Trophoblast cell (in vitro differentiated cells and primary cell): ENCODE results near the gene JAZF1.

Experiments
- DNase-seq, 2 donors: peaks; one replicate each; pipeline ENCODE4 v3.0.0-alpha.2; 2016
- H2AFZ ChIP-seq: 2 replicates; pipeline ENCODE4 v1.6.1; 2013; ENCODE audit warnings: low read length, moderate library complexity, mild to moderate bottlenecking; ENCODE audit not compliant: insufficient read depth, poor library complexity
- H2AK5ac ChIP-seq: 2 replicates; pipeline ENCODE4 v1.6.1; 2013; ENCODE audit warnings: mild to moderate bottlenecking, low read length
- H2BK120ac ChIP-seq: 2 replicates; pipeline ENCODE4 v1.6.1; 2013; ENCODE audit warnings: low read length, mild to moderate bottlenecking, moderate library complexity; ENCODE audit not compliant: insufficient read depth, poor library complexity
- H2BK12ac ChIP-seq: 2 replicates; pipeline ENCODE4 v1.6.1; 2013; ENCODE audit warnings: mild to moderate bottlenecking, low read length, moderate library complexity
- H2BK5ac ChIP-seq: 2 replicates; pipeline ENCODE4 v1.6.1; 2013; ENCODE audit warnings: low read length, low read depth, moderate library complexity, mild to moderate bottlenecking; ENCODE audit not compliant: poor library complexity
- H3K14ac ChIP-seq: 2 replicates; pipeline ENCODE4 v1.6.1; 2013; ENCODE audit warnings: mild to moderate bottlenecking, low read length
- H3K18ac ChIP-seq: 2 replicates; pipeline ENCODE4 v1.6.1; 2013; ENCODE audit warnings: mild to moderate bottlenecking, low read length
- H3K23ac ChIP-seq: 2 replicates; pipeline ENCODE4 v1.6.1; 2013; ENCODE audit warnings: low read length
- H3K27ac ChIP-seq: 2 replicates; pipeline ENCODE4 v1.5.1; 2013; ENCODE audit warnings: low read depth, mild to moderate bottlenecking, inconsistent platforms, low read length, moderate library complexity
- H3K27me3 ChIP-seq: 2 replicates; pipeline ENCODE4 v1.6.1; 2013; ENCODE audit warnings: inconsistent platforms, mild to moderate bottlenecking, low read length, moderate library complexity; ENCODE audit not compliant: insufficient read depth
- H3K36me3 ChIP-seq, 2 experiments: 1 replicate in 1 of 2; 2 replicates in 1 of 2; pipeline ENCODE4 v1.6.1; 2013; ENCODE audit warnings: low read length in 2 of 2, mild to moderate bottlenecking in 2 of 2, moderate library complexity in 1 of 2; ENCODE audit not compliant: insufficient read depth in 2 of 2, control insufficient read depth in 1 of 2
- H3K4ac ChIP-seq: 2 replicates; pipeline ENCODE4 v1.6.1; 2013; ENCODE audit warnings: low read depth, mild to moderate bottlenecking, low read length, moderate library complexity
- H3K4me1 ChIP-seq, 2 experiments: 1 replicate in 1 of 2; 2 replicates in 1 of 2; pipeline ENCODE4 v1.6.1; 2013; ENCODE audit warnings: low read length in 2 of 2, mild to moderate bottlenecking in 2 of 2, moderate library complexity in 1 of 2; ENCODE audit not compliant: insufficient read depth in 2 of 2, control insufficient read depth in 1 of 2
- H3K4me2 ChIP-seq: 2 replicates; pipeline ENCODE4 v1.6.1; 2013; ENCODE audit warnings: inconsistent platforms, mild to moderate bottlenecking, low read length, moderate library complexity
- H3K4me3 ChIP-seq: 2 replicates; pipeline ENCODE4 v1.5.1; 2013; ENCODE audit warnings: mild to moderate bottlenecking, low read depth, low read length, inconsistent platforms
- H3K79me1 ChIP-seq: one replicate; pipeline ENCODE4 v1.6.1; 2013; ENCODE audit warnings: low read length
- H3K79me2 ChIP-seq: 2 replicates; pipeline ENCODE4 v1.6.1; 2013; ENCODE audit warnings: low read length, mild to moderate bottlenecking; ENCODE audit not compliant: control insufficient read depth, insufficient read depth, poor library complexity
- H3K9ac ChIP-seq: 2 replicates; pipeline ENCODE4 v1.6.1; 2013; ENCODE audit warnings: mild to moderate bottlenecking, low read length
- H3K9me3 ChIP-seq: 2 replicates; pipeline ENCODE4 v1.6.1; 2013; ENCODE audit warnings: low read depth, mild to moderate bottlenecking, control low read depth, inconsistent platforms, low read length; ENCODE audit not compliant: insufficient read depth
- H4K12ac ChIP-seq: 2 replicates; pipeline ENCODE4 v1.6.1; 2013; ENCODE audit warnings: low read depth, mild to moderate bottlenecking, low read length, moderate library complexity
- H4K8ac ChIP-seq: 2 replicates; pipeline ENCODE4 v1.6.1; 2013; ENCODE audit warnings: low read depth, mild to moderate bottlenecking, low read length, moderate library complexity
- H4K91ac ChIP-seq: one replicate; pipeline ENCODE4 v1.6.1; 2013; ENCODE audit warnings: low read depth, mild to moderate bottlenecking, low read length, moderate library complexity
- WGBS: extraction: QIAGEN DNeasy Blood & Tissue Kit; methylation state at CpG from one replicate; pipeline ENCODE4 v1.1.7; 2013; ENCODE audit warnings: missing lambda C conversion rate; ENCODE audit not compliant: insufficient read length, insufficient coverage; ENCODE audit errors: extremely low coverage; 5-methylcytosine and 5-hydroxymethylcytosine counted together

Gene JAZF1

GRCh38 chr7:28096713-28097112, 83.9 kb downstream of the JAZF1 start:
- Histone ChIP-seq H2BK5ac (no peak overlapping the region), H3K4ac (no peak overlapping the region), H3K18ac (no peak overlapping the region), H3K9me3 (no peaks in the 10 kb centered on the region), H3K4me1 (no peaks in the 10 kb centered on the region), H3K79me2 (no peaks in the 10 kb centered on the region), H3K27ac (no peak overlapping the region), H2BK12ac (no peak overlapping the region), H4K12ac (no peak overlapping the region), H4K8ac (no peak overlapping the region), H3K79me1 (no peaks in the 10 kb centered on the region), H4K91ac (no peak overlapping the region), H3K4me2 (no peak overlapping the region), H3K23ac (no peak overlapping the region), H3K4me3 (no peak overlapping the region), H2AFZ (no peak overlapping the region), H2BK120ac (no peak overlapping the region), H3K36me3 (no peaks in the 10 kb centered on the region), H3K27me3 (no peaks in the 10 kb centered on the region), H3K14ac (no peak overlapping the region), H3K9ac (no peak overlapping the region), H2AK5ac (no peak overlapping the region)
- no CpG with 5 or more reads among the region's 3 CpGs for WGBS
- peak; percentile 23 to 82 for DNase-seq

- no peak overlapping the region for H3K14ac ChIP-seq
- no CpG with 5 or more reads among the region's 4 CpGs for WGBS
- no peak overlapping the region for H2AFZ ChIP-seq
- no peak overlapping the region for H3K4ac ChIP-seq
- no peak overlapping the region for H2BK12ac ChIP-seq
- no peak overlapping the region for H3K4me3 ChIP-seq
- no peak overlapping the region for H3K9ac ChIP-seq
- H3K18ac ChIP-seq, result no peak overlapping the region
- no peak overlapping the region for H3K27ac ChIP-seq
- DNase-seq, result no peak
- H3K79me2 ChIP-seq, result no peaks in the 10 kb centered on the region
- H4K8ac ChIP-seq, result no peak overlapping the region
- no peak overlapping the region for H2BK5ac ChIP-seq
- H2BK120ac ChIP-seq, result no peak overlapping the region
- H3K79me1 ChIP-seq, result no peaks in the 10 kb centered on the region
- H2AK5ac ChIP-seq, result no peak overlapping the region
- H4K91ac ChIP-seq, result no peak overlapping the region
- no peaks in the 10 kb centered on the region for H3K4me1 ChIP-seq
- H4K12ac ChIP-seq, result no peak overlapping the region
- no peaks in the 10 kb centered on the region for H3K27me3 ChIP-seq
- no peak overlapping the region for H3K23ac ChIP-seq
- H3K4me2 ChIP-seq, result no peak overlapping the region
- H3K36me3 ChIP-seq, result no peaks in the 10 kb centered on the region
- H3K9me3 ChIP-seq, result no peaks in the 10 kb centered on the region
These were observed 85.4 kb downstream of the JAZF1 start for GRCh38 chr7:28095231-28095630.

GRCh38 chr7:28093623-28094232, 86.9 kb downstream of the JAZF1 start:
- Histone ChIP-seq H2AFZ (no peak overlapping the region), H2AK5ac (no peak overlapping the region), H3K4me2 (no peak overlapping the region), H3K4me3 (no peak overlapping the region), H4K91ac (no peak overlapping the region), H2BK120ac (no peak overlapping the region), H3K27me3 (no peaks in the 10 kb centered on the region), H3K27ac (no peak overlapping the region), H3K79me1 (no peaks in the 10 kb centered on the region), H3K79me2 (no peaks in the 10 kb centered on the region), H4K12ac (no peak overlapping the region), H3K9ac (no peak overlapping the region), H3K18ac (no peak overlapping the region), H3K4me1 (no peaks in the 10 kb centered on the region), H3K14ac (no peak overlapping the region), H3K4ac (no peak overlapping the region), H2BK12ac (no peak overlapping the region), H3K23ac (no peak overlapping the region), H4K8ac (no peak overlapping the region), H2BK5ac (no peak overlapping the region), H3K36me3 (no peaks in the 10 kb centered on the region), H3K9me3 (no peaks in the 10 kb centered on the region)
- DNase-seq, result peak; percentile 62 to 83
- WGBS, result no CpG with 5 or more reads among the region's 9 CpGs

GRCh38 chr7:28091190-28091589, 89.4 kb downstream of the JAZF1 start:
- WGBS, result no CpG with 5 or more reads among the region's 1 CpG

More at GRCh38 chr7:28091190-28091589, 89.4 kb downstream of the JAZF1 start:
- H3K18ac ChIP-seq, result no peak overlapping the region
- no peak overlapping the region for H4K8ac ChIP-seq
- no peak overlapping the region for H3K14ac ChIP-seq
- no peak overlapping the region for H3K23ac ChIP-seq
- no peaks in the 10 kb centered on the region for H3K79me2 ChIP-seq
- no peak overlapping the region for H4K91ac ChIP-seq
- no peak overlapping the region for H3K9ac ChIP-seq
- H3K27ac ChIP-seq, result no peak overlapping the region
- no peak overlapping the region for H4K12ac ChIP-seq
- H3K9me3 ChIP-seq, result no peaks in the 10 kb centered on the region
- H3K4ac ChIP-seq, result no peak overlapping the region
- no peak for DNase-seq
- H2AK5ac ChIP-seq, result no peak overlapping the region
- no peak overlapping the region for H3K4me3 ChIP-seq
- no peak overlapping the region for H3K4me2 ChIP-seq
- no peak overlapping the region for H2BK120ac ChIP-seq
- H3K27me3 ChIP-seq, result no peaks in the 10 kb centered on the region
- H3K36me3 ChIP-seq, result no peaks in the 10 kb centered on the region
- H3K4me1 ChIP-seq, result no peaks in the 10 kb centered on the region
- H2AFZ ChIP-seq, result no peak overlapping the region
- H2BK5ac ChIP-seq, result no peak overlapping the region
- H3K79me1 ChIP-seq, result no peaks in the 10 kb centered on the region
- no peak overlapping the region for H2BK12ac ChIP-seq
